ENCODE measurements around the gene TAAR9.
A peak's percentile ranks its signal among the peaks of the same experiment; 100 is the strongest.

Gene TAAR9

GRCh38 chr6:132537977-132538376 is at the start of gene TAAR9:
TAAR9 (plus strand) TSS chr6:132538277; CDS start chr6:132538290, 13 bp downstream.
- Mint-ChIP-seq H3K4me3 (no peak within 1 kb of the TSS), H3K27me3 (peaks cover 42% of the 10 kb centered on the region), H3K4me1 (no peaks in the 10 kb centered on the region), H3K9me3 (no peaks in the 10 kb centered on the region), H3K27ac (no peak within 1 kb of the TSS)
- DNase-seq (no peak), ATAC-seq (no peak)

GRCh38 chr6:132489376-132489775 is 48.7 kb upstream of the TAAR9 start:
- ATAC-seq (no peak), DNase-seq (no peak)
- Mint-ChIP-seq H3K4me3 (no peak overlapping the region), H3K4me1 (peaks cover 2% of the 10 kb centered on the region), H3K27ac (no peak overlapping the region), H3K9me3 (peaks cover 0 to 5% of the 10 kb centered on the region in 2 donors), H3K27me3 (no peaks in the 10 kb centered on the region)

GRCh38 chr6:132490024-132490423 is 48.1 kb upstream of the TAAR9 start:
- Mint-ChIP-seq H3K4me1 (peaks cover 9% of the 10 kb centered on the region), H3K27ac (no peak overlapping the region), H3K9me3 (peaks cover 0 to 5% of the 10 kb centered on the region in 2 donors), H3K27me3 (no peaks in the 10 kb centered on the region), H3K4me3 (no peak overlapping the region)
- DNase-seq, result no peak
- no peak for ATAC-seq

GRCh38 chr6:132490478-132491204 is 47.4 kb upstream of the TAAR9 start:
- ATAC-seq (no peak), DNase-seq (no peak)
- Mint-ChIP-seq H3K27ac (no peak overlapping the region), H3K9me3 (peaks cover 0 to 5% of the 10 kb centered on the region in 2 donors), H3K4me3 (no peak overlapping the region), H3K4me1 (peaks cover 15% of the 10 kb centered on the region), H3K27me3 (no peaks in the 10 kb centered on the region)

GRCh38 chr6:132491303-132491702 is 46.8 kb upstream of the TAAR9 start:
- ATAC-seq, result no peak
- Mint-ChIP-seq H3K27ac (no peak overlapping the region), H3K9me3 (peaks cover 0 to 5% of the 10 kb centered on the region in 2 donors), H3K4me1 (peaks cover 16% of the 10 kb centered on the region), H3K27me3 (no peaks in the 10 kb centered on the region), H3K4me3 (no peak overlapping the region)
- no peak for DNase-seq

GRCh38 chr6:132491881-132492280 is 46.2 kb upstream of the TAAR9 start:
- H3K9me3 Mint-ChIP-seq, result peaks cover 0 to 5% of the 10 kb centered on the region in 2 donors
- no peak overlapping the region for H3K4me3 Mint-ChIP-seq
- DNase-seq, result no peak

GRCh38 chr6:132494954-132495353 is 43.1 kb upstream of the TAAR9 start:
- no peak overlapping the region for H3K27ac Mint-ChIP-seq
- H3K4me3 Mint-ChIP-seq, result no peak overlapping the region
- no peaks in the 10 kb centered on the region for H3K27me3 Mint-ChIP-seq
- ATAC-seq (no peak), DNase-seq (no peak)
- H3K9me3 Mint-ChIP-seq, result peaks cover 0 to 5% of the 10 kb centered on the region in 2 donors
- H3K4me1 Mint-ChIP-seq, result peaks cover 23% of the 10 kb centered on the region

More at GRCh38 chr6:132491881-132492280, 46.2 kb upstream of the TAAR9 start:
- H3K4me1 Mint-ChIP-seq, result peaks cover 16% of the 10 kb centered on the region
- H3K27ac Mint-ChIP-seq, result no peak overlapping the region
- no peaks in the 10 kb centered on the region for H3K27me3 Mint-ChIP-seq
- ATAC-seq, result no peak

GRCh38 chr6:132495604-132496079 is 42.4 kb upstream of the TAAR9 start:
- H3K4me3 Mint-ChIP-seq, result no peak overlapping the region

GRCh38 chr6:132496519-132497180 is 41.4 kb upstream of the TAAR9 start:
- H3K9me3 Mint-ChIP-seq, result peaks cover 0 to 5% of the 10 kb centered on the region in 2 donors
- peaks cover 29% of the 10 kb centered on the region for H3K4me1 Mint-ChIP-seq
- DNase-seq (no peak), ATAC-seq (no peak)
- no peak overlapping the region for H3K4me3 Mint-ChIP-seq
- H3K27me3 Mint-ChIP-seq, result no peaks in the 10 kb centered on the region
- H3K27ac Mint-ChIP-seq, result no peak overlapping the region

More at GRCh38 chr6:132495604-132496079, 42.4 kb upstream of the TAAR9 start:
- H3K9me3 Mint-ChIP-seq, result peaks cover 0 to 5% of the 10 kb centered on the region in 2 donors
- H3K4me1 Mint-ChIP-seq, result peaks cover 29% of the 10 kb centered on the region
- ATAC-seq, result peak; percentile 54
- DNase-seq, result no peak
- H3K27ac Mint-ChIP-seq, result no peak overlapping the region
- H3K27me3 Mint-ChIP-seq, result no peaks in the 10 kb centered on the region

- no peak for DNase-seq
- no peak overlapping the region for H3K4me3 Mint-ChIP-seq
- H3K4me1 Mint-ChIP-seq, result peaks cover 29% of the 10 kb centered on the region
- H3K27me3 Mint-ChIP-seq, result no peaks in the 10 kb centered on the region
- ATAC-seq, result no peak
- H3K9me3 Mint-ChIP-seq, result peaks cover 0 to 2% of the 10 kb centered on the region in 2 donors
- H3K27ac Mint-ChIP-seq, result no peak overlapping the region
These were observed 39.4 kb upstream of the TAAR9 start for GRCh38 chr6:132498638-132499037.

GRCh38 chr6:132499757-132500156 is 38.3 kb upstream of the TAAR9 start:
- Mint-ChIP-seq H3K27ac (no peak overlapping the region), H3K4me1 (peaks cover 29% of the 10 kb centered on the region), H3K4me3 (no peak overlapping the region), H3K9me3 (no peaks in the 10 kb centered on the region), H3K27me3 (no peaks in the 10 kb centered on the region)
- ATAC-seq (no peak), DNase-seq (no peak)

GRCh38 chr6:132504757-132505156 is 33.3 kb upstream of the TAAR9 start:
- Mint-ChIP-seq H3K9me3 (no peaks in the 10 kb centered on the region), H3K4me3 (no peak overlapping the region), H3K27ac (no peak overlapping the region), H3K27me3 (no peaks in the 10 kb centered on the region), H3K4me1 (peaks cover 32% of the 10 kb centered on the region)
- ATAC-seq (no peak), DNase-seq (no peak)

GRCh38 chr6:132505158-132505557 is 32.9 kb upstream of the TAAR9 start:
- H3K27ac Mint-ChIP-seq, result no peak overlapping the region
- H3K4me3 Mint-ChIP-seq, result no peak overlapping the region
- peaks cover 29% of the 10 kb centered on the region for H3K4me1 Mint-ChIP-seq
- no peaks in the 10 kb centered on the region for H3K27me3 Mint-ChIP-seq
- no peaks in the 10 kb centered on the region for H3K9me3 Mint-ChIP-seq
- ATAC-seq (no peak), DNase-seq (no peak)

GRCh38 chr6:132506461-132506860 is 31.6 kb upstream of the TAAR9 start:
- H3K4me3 Mint-ChIP-seq, result no peak overlapping the region
- H3K27ac Mint-ChIP-seq, result no peak overlapping the region
- no peak for ATAC-seq
- H3K9me3 Mint-ChIP-seq, result no peaks in the 10 kb centered on the region
- peaks cover 38% of the 10 kb centered on the region for H3K4me1 Mint-ChIP-seq
- no peak for DNase-seq
- H3K27me3 Mint-ChIP-seq, result no peaks in the 10 kb centered on the region

- Mint-ChIP-seq H3K27me3 (no peaks in the 10 kb centered on the region), H3K27ac (no peak overlapping the region), H3K9me3 (no peaks in the 10 kb centered on the region), H3K4me1 (peaks cover 40% of the 10 kb centered on the region), H3K4me3 (no peak overlapping the region)
- ATAC-seq (no peak), DNase-seq (no peak)
These were observed 30.9 kb upstream of the TAAR9 start for GRCh38 chr6:132506869-132507808.

Data from stimulated activated naive CD8-positive, alpha-beta T cell treated with anti-CD3 and anti-CD28 coated beads, Interleukin-15, amount 100 ng/mL, for 72 hours (primary cell).